Testis (tissue), 3 donors: ENCODE results near the gene OR4F15. TPM values are rescaled to one million over a fixed set of nuclear protein-coding genes. Genes with fewer than 3 reads are reported as not detected.

Experiments
- DNase-seq: peaks from one replicate; pipeline ENCODE4 v3.0.0-alpha.2; 2019
- H3K27ac ChIP-seq, 2 donors: fragments of 200-600 bp; sonication (generic); one replicate each; pipeline ENCODE4 v1.5.1; 2019
- H3K27me3 ChIP-seq: fragments of 200-600 bp; sonication (generic); one replicate; pipeline ENCODE4 v1.5.1; 2019
- H3K36me3 ChIP-seq: fragments of 200-600 bp; sonication (generic); one replicate; pipeline ENCODE4 v1.5.1; 2017; ENCODE audit warnings: low read depth; ENCODE audit errors: missing control alignments
- H3K4me1 ChIP-seq: fragments of 200-600 bp; sonication (generic); one replicate; pipeline ENCODE4 v1.5.1; 2019
- H3K4me3 ChIP-seq, 2 donors: fragments of 200-600 bp; sonication (generic); one replicate each; pipeline ENCODE4 v1.5.1; 2017 to 2019
- H3K9me3 ChIP-seq: fragments of 200-600 bp; sonication (generic); one replicate; pipeline ENCODE4 v1.5.1; 2017
- CTCF ChIP-seq, 3 experiments: fragments of 450-650 bp in 2 of 3; fragments of 200-600 bp in 1 of 3; sonication (generic) in 1 of 3; IDR thresholded peaks; one replicate each; pipeline ENCODE4 v1.5.1; 2016 to 2019; ENCODE audit warnings: antibody characterized with exemption in 3 of 3, mild to moderate bottlenecking in 2 of 3, moderate library complexity in 1 of 3
- POLR2A ChIP-seq: fragments of 450-650 bp; IDR thresholded peaks from one replicate; pipeline ENCODE4 v1.6.1; 2017; ENCODE audit warnings: antibody characterized with exemption, mild to moderate bottlenecking, moderate library complexity
- WGBS, 2 donors: methylation state at CpG; one replicate each; pipeline ENCODE4 v1.1.5; 2018; 5-methylcytosine and 5-hydroxymethylcytosine counted together
- intact Hi-C: fragments of 100-400 bp; cut with DNase I; formaldehyde crosslinking; loops from one replicate; pipeline ENCODE4 v1.15.1; 2023; ENCODE audit warnings: low total_unique reads
- polyA plus RNA-seq: library from polyadenylated mRNA; stranded (reverse); fragments of 350-450 nt; fragmentation: Illumina TruSeq; extraction: RNeasy Lipid Tissue Mini Kit (QIAGEN cat#74804); gene quantifications from one replicate; pipeline ENCODE4 v1.2.3, GENCODE V29; 2014; ENCODE audit warnings: low read depth, low replicate concordance; ENCODE audit not compliant: insufficient read depth
- total RNA-seq, 2 donors: library from RNA; depleted of rRNA; stranded (reverse); fragments of >200 nt; gene quantifications; one replicate each; pipeline ENCODE4 v1.2.3, GENCODE V29; 2016

Gene OR4F15
- total and polyA plus RNA-seq, 3 donors from 2014 or later, result not detected

GRCh38 chr15:101803209-101803608, 8.8 kb upstream of the OR4F15 start, which contains the start of gene OR4F6:
Gene OR4F6, plus strand, starts transcription at chr15:101803509. Its CDS starts 2,211 bp downstream, at chr15:101805720.
- Histone ChIP-seq H3K9me3 (no peaks in the 10 kb centered on the region), H3K27ac (no peak within 1 kb of the TSS), H3K4me3 (no peak within 1 kb of the TSS), H3K27me3 (no peaks in the 10 kb centered on the region), H3K36me3 (no peaks in the 10 kb centered on the region), H3K4me1 (no peaks in the 10 kb centered on the region)
- DNase-seq, result no peak
- no peak for TF ChIP-seq CTCF (IDR thresholded peaks at IDR 0.05)
- TF ChIP-seq POLR2A, result no peak
- WGBS, 2 donors, result 74 to 75% methylated on average over 2 of the region's 2 CpGs
- intact Hi-C loops, result no loop called here

GRCh38 chr15:101803676-101804075, 8.3 kb upstream of the OR4F15 start:
- Histone ChIP-seq H3K36me3 (no peaks in the 10 kb centered on the region), H3K9me3 (no peaks in the 10 kb centered on the region), H3K4me1 (no peaks in the 10 kb centered on the region), H3K27ac (no peak overlapping the region), H3K27me3 (no peaks in the 10 kb centered on the region), H3K4me3 (no peak overlapping the region)
- TF ChIP-seq POLR2A, result no peak
- no peak for TF ChIP-seq CTCF (IDR thresholded peaks at IDR 0.05)
- no peak for DNase-seq
- intact Hi-C loops, result no loop called here
- WGBS, 2 donors, result 82 to 88% methylated on average over 5 of the region's 5 CpGs

GRCh38 chr15:101804375-101804774, 7.6 kb upstream of the OR4F15 start:
- Histone ChIP-seq H3K9me3 (no peaks in the 10 kb centered on the region), H3K27me3 (no peaks in the 10 kb centered on the region), H3K36me3 (no peaks in the 10 kb centered on the region), H3K4me1 (no peaks in the 10 kb centered on the region), H3K27ac (no peak overlapping the region), H3K4me3 (no peak overlapping the region)
- TF ChIP-seq POLR2A (no peak), CTCF (IDR thresholded peaks at IDR 0.05) (no peak)
- intact Hi-C loops, result no loop called here
- DNase-seq, result no peak

GRCh38 chr15:101804941-101805340, 7.1 kb upstream of the OR4F15 start:
- intact Hi-C loops, result no loop called here
- no peaks in the 10 kb centered on the region for H3K27me3 ChIP-seq
- H3K4me1 ChIP-seq, result no peaks in the 10 kb centered on the region
- no peaks in the 10 kb centered on the region for H3K36me3 ChIP-seq
- DNase-seq, result no peak
- H3K27ac ChIP-seq, result no peak overlapping the region
- TF ChIP-seq CTCF (IDR thresholded peaks at IDR 0.05) (no peak), POLR2A (no peak)
- H3K4me3 ChIP-seq, result no peak overlapping the region
- H3K9me3 ChIP-seq, result no peaks in the 10 kb centered on the region

- 78 to 80% methylated on average over 6 of the region's 6 CpGs for WGBS, 2 donors
- Histone ChIP-seq H3K36me3 (no peaks in the 10 kb centered on the region), H3K4me3 (no peak overlapping the region), H3K27me3 (no peaks in the 10 kb centered on the region), H3K4me1 (no peaks in the 10 kb centered on the region), H3K9me3 (no peaks in the 10 kb centered on the region), H3K27ac (no peak overlapping the region)
- intact Hi-C loops, result no loop called here
- DNase-seq, result no peak
- no peak for TF ChIP-seq POLR2A
Measured at GRCh38 chr15:101805605-101806345, 6.2 kb upstream of the OR4F15 start.
